Vagina (tissue), 2 donors: Measurements from ENCODE around the gene ITGA6. TPM values are rescaled to one million over a fixed set of nuclear protein-coding genes. Genes with fewer than 3 reads are reported as not detected.

Source experiments
- DNase-seq, 2 donors: peaks; one replicate each; pipeline ENCODE4 v3.0.0-alpha.2; 2017; ENCODE audit errors: extremely low spot score in 2 of 2
- H3K27ac ChIP-seq: fragments of 200-600 bp; sonication (generic); one replicate; pipeline ENCODE4 v1.5.1; 2019
- H3K27me3 ChIP-seq: fragments of 200-600 bp; sonication (generic); one replicate; pipeline ENCODE4 v1.5.1; 2019
- H3K36me3 ChIP-seq, 2 donors: fragments of 200-600 bp; sonication (generic); one replicate each; pipeline ENCODE4 v1.5.1; 2017 to 2019
- H3K4me1 ChIP-seq: fragments of 200-600 bp; sonication (generic); one replicate; pipeline ENCODE4 v1.5.1; 2019
- H3K4me3 ChIP-seq, 2 donors: fragments of 200-600 bp; sonication (generic); 1 replicate in 1 of 2; 2 replicates in 1 of 2; pipeline ENCODE4 v1.5.1; 2016 to 2019
- H3K9me3 ChIP-seq: fragments of 200-600 bp; sonication (generic); one replicate; pipeline ENCODE4 v1.5.1; 2019
- POLR2A ChIP-seq, 2 donors: fragments of 450-650 bp; IDR thresholded peaks; one replicate each; pipeline ENCODE4 v1.6.1; 2017; ENCODE audit warnings: antibody characterized with exemption in 2 of 2, mild to moderate bottlenecking in 2 of 2, moderate library complexity in 2 of 2
- POLR2AphosphoS5 ChIP-seq, 2 donors: sonication (generic); formaldehyde crosslinking; IDR thresholded peaks; one replicate each; pipeline ENCODE4 v1.9.0; 2017; ENCODE audit warnings: antibody characterized with exemption in 2 of 2, mild to moderate bottlenecking in 2 of 2, low read depth in 1 of 2; ENCODE audit not compliant: insufficient read depth in 1 of 2
- intact Hi-C: fragments of 100-400 bp; cut with DNase I; formaldehyde crosslinking; loops from one replicate; pipeline ENCODE4 v1.15.1; 2023
- total RNA-seq: library from RNA; depleted of rRNA; stranded (reverse); fragments of >200 nt; gene quantifications from one replicate; pipeline ENCODE4 v1.2.3, GENCODE V29; 2016
- TF ChIP-seq, protein P1 (sequence below), 3 experiments: fragments of 450-650 bp in 2 of 3; fragments of 200-600 bp in 1 of 3; sonication (generic) in 1 of 3; IDR thresholded peaks; one replicate each; pipeline ENCODE4 v1.5.1; 2017 to 2019; ENCODE audit warnings: antibody characterized with exemption in 3 of 3, mild to moderate bottlenecking in 2 of 3, moderate library complexity in 2 of 3

The ITGA6 gene
- total RNA-seq, 1 donor from 2014 or later, result 82.3 TPM

- intact Hi-C loops, result no loop called here
Observed at GRCh38 chr2:172389685-172390339, 37.6 kb upstream of the ITGA6 start.

GRCh38 chr2:172394002-172394401, 33.4 kb upstream of the ITGA6 start:
- H3K4me3 ChIP-seq, result no peak overlapping the region
- H3K36me3 ChIP-seq, result no peaks in the 10 kb centered on the region
- no peaks in the 10 kb centered on the region for H3K27me3 ChIP-seq
- peaks cover 33% of the 10 kb centered on the region for H3K4me1 ChIP-seq
- intact Hi-C loops, result no loop called here
- H3K27ac ChIP-seq, result peak overlapping the region; percentile 9
- DNase-seq, result no peak
- no peaks in the 10 kb centered on the region for H3K9me3 ChIP-seq
- peak in 1 of 2 donors; percentile 42 for TF ChIP-seq POLR2AphosphoS5 (IDR thresholded peaks at IDR 0.05; ENCODE audit: insufficient read depth in 1 of 2, low read depth in 1 of 2)
- TF ChIP-seq, protein P1, sequence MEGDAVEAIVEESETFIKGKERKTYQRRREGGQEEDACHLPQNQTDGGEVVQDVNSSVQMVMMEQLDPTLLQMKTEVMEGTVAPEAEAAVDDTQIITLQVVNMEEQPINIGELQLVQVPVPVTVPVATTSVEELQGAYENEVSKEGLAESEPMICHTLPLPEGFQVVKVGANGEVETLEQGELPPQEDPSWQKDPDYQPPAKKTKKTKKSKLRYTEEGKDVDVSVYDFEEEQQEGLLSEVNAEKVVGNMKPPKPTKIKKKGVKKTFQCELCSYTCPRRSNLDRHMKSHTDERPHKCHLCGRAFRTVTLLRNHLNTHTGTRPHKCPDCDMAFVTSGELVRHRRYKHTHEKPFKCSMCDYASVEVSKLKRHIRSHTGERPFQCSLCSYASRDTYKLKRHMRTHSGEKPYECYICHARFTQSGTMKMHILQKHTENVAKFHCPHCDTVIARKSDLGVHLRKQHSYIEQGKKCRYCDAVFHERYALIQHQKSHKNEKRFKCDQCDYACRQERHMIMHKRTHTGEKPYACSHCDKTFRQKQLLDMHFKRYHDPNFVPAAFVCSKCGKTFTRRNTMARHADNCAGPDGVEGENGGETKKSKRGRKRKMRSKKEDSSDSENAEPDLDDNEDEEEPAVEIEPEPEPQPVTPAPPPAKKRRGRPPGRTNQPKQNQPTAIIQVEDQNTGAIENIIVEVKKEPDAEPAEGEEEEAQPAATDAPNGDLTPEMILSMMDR (IDR thresholded peaks at IDR 0.05), result no peak
- no peak for TF ChIP-seq POLR2A (IDR thresholded peaks at IDR 0.05)

More at GRCh38 chr2:172389685-172390339, 37.6 kb upstream of the ITGA6 start:
- TF ChIP-seq POLR2AphosphoS5 (IDR thresholded peaks at IDR 0.05; ENCODE audit: insufficient read depth in 1 of 2, low read depth in 1 of 2) (no peak), POLR2A (IDR thresholded peaks at IDR 0.05) (no peak)
- TF ChIP-seq, protein P1 (IDR thresholded peaks at IDR 0.05), result no peak
- Histone ChIP-seq H3K9me3 (no peaks in the 10 kb centered on the region), H3K4me3 (no peak overlapping the region), H3K36me3 (no peaks in the 10 kb centered on the region), H3K4me1 (peaks cover 14% of the 10 kb centered on the region), H3K27ac (no peak overlapping the region), H3K27me3 (no peaks in the 10 kb centered on the region)
- no peak for DNase-seq

DNA sequence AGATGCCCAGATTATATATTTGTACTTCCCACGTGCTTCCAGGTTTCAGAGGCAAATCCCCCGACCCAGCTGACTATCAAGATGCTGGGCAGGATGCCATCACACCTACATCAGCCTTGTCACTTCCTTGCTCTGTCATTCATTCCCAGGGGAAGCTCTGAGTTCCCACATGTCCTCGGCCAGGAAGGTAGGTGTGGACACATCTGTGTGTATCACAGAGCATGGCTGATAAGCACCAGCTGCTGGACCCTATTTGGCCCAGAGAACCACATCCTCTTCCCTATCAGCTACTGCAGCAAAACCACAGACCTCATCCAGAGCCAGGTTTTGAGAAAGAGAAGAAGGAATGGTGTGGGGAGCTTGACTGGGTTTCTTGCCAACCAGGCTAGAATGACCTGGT, 31.9 kb upstream of the ITGA6 start:
- no peaks in the 10 kb centered on the region for H3K9me3 ChIP-seq
- no peak overlapping the region for H3K27ac ChIP-seq
- no peaks in the 10 kb centered on the region for H3K27me3 ChIP-seq
- H3K4me1 ChIP-seq, result peaks cover 33% of the 10 kb centered on the region
- no peaks in the 10 kb centered on the region for H3K36me3 ChIP-seq
- DNase-seq, result no peak
- intact Hi-C loops, result no loop called here
- no peak overlapping the region for H3K4me3 ChIP-seq
- TF ChIP-seq, protein P1 (IDR thresholded peaks at IDR 0.05), result no peak
- TF ChIP-seq POLR2A (IDR thresholded peaks at IDR 0.05) (no peak), POLR2AphosphoS5 (IDR thresholded peaks at IDR 0.05; ENCODE audit: insufficient read depth in 1 of 2, low read depth in 1 of 2) (no peak)

- intact Hi-C loops, result no loop called here
- no peak overlapping the region for H3K4me3 ChIP-seq
- H3K9me3 ChIP-seq, result no peaks in the 10 kb centered on the region
- no peaks in the 10 kb centered on the region for H3K27me3 ChIP-seq
- H3K27ac ChIP-seq, result no peak overlapping the region
- TF ChIP-seq POLR2A (IDR thresholded peaks at IDR 0.05) (no peak), POLR2AphosphoS5 (IDR thresholded peaks at IDR 0.05; ENCODE audit: insufficient read depth in 1 of 2, low read depth in 1 of 2) (no peak)
- TF ChIP-seq, protein P1 (IDR thresholded peaks at IDR 0.05), result no peak
- peaks cover 33% of the 10 kb centered on the region for H3K4me1 ChIP-seq
- H3K36me3 ChIP-seq, result no peaks in the 10 kb centered on the region
- no peak for DNase-seq
Observed at GRCh38 chr2:172397148-172397834, 30.1 kb upstream of the ITGA6 start.

DNA sequence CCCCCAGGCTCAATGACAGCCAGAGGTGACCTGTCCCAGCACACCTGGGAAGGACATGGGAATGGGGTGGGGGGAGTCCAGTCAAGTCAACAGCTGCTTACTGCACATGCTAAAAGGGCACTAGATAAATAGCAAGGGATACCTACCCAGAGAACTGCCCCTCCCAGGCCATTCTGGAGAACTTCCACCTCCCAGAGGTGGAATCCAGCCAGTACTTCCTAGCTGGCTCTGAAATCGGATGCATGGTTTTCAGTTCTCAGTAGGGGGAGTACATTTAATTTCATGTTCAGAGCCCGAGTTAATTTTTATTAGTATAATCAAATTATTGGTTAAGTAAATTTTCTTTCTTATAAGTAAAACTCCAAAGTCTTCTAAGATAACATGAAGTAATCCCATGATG, 28.9 kb upstream of the ITGA6 start:
- TF ChIP-seq POLR2AphosphoS5 (IDR thresholded peaks at IDR 0.05; ENCODE audit: insufficient read depth in 1 of 2, low read depth in 1 of 2) (no peak), POLR2A (IDR thresholded peaks at IDR 0.05) (no peak)
- TF ChIP-seq, protein P1 (IDR thresholded peaks at IDR 0.05), result no peak
- no peaks in the 10 kb centered on the region for H3K9me3 ChIP-seq
- intact Hi-C loops, result no loop called here
- no peaks in the 10 kb centered on the region for H3K27me3 ChIP-seq
- no peak overlapping the region for H3K4me3 ChIP-seq
- DNase-seq, result no peak
- H3K27ac ChIP-seq, result no peak overlapping the region
- no peaks in the 10 kb centered on the region for H3K36me3 ChIP-seq
- peaks cover 34% of the 10 kb centered on the region for H3K4me1 ChIP-seq
